ENCODE data around the gene TERT.

- TF ChIP-seq CTCF (IDR thresholded peaks at IDR 0.05) (no peak), USF2 (IDR thresholded peaks at IDR 0.05) (no peak), RFX5 (IDR thresholded peaks at IDR 0.05) (no peak), REST (IDR thresholded peaks at IDR 0.05) (no peak)
These were observed 26.2 kb downstream of the TERT start for GRCh38 chr5:1268666-1269065.
